CD14-positive monocyte (primary cell): ENCODE results near the gene TLR8. TPM values are rescaled to one million over a fixed set of nuclear protein-coding genes. Genes with fewer than 3 reads are reported as not detected.

ENCODE experiments used
- DNase-seq, 3 donors: peaks; one replicate each; pipeline ENCODE4 v3.0.0-alpha.2; 2011 to 2022
- H2AFZ ChIP-seq: 2 replicates; pipeline ENCODE4 v1.6.0; 2012; ENCODE audit warnings: mild to moderate bottlenecking, low read depth, low read length, inconsistent platforms; ENCODE audit not compliant: insufficient read depth, poor library complexity, severe bottlenecking
- H3K27ac ChIP-seq, 2 donors: 1 replicate in 1 of 2; 2 replicates in 1 of 2; pipeline ENCODE4 v1.5.1; 2012 to 2013; ENCODE audit warnings: low read length in 2 of 2, control low read depth in 1 of 2, inconsistent platforms in 1 of 2, low read depth in 1 of 2, mild to moderate bottlenecking in 1 of 2
- H3K27me3 ChIP-seq, 2 donors: one replicate each; pipeline versions ENCODE4 v1.6.0 to v1.6.1; 2011 to 2013; ENCODE audit warnings: low read length in 2 of 2; ENCODE audit not compliant: control insufficient read depth in 2 of 2, insufficient read depth in 2 of 2
- H3K36me3 ChIP-seq, 2 donors: replicated peaks in 1 of 2; 1 replicate in 1 of 2; 2 replicates in 1 of 2; pipeline versions ENCODE4 v1.5.1 to v1.6.1; 2012 to 2013; ENCODE audit warnings: low read length in 2 of 2, control low read depth in 1 of 2, inconsistent platforms in 1 of 2, mild to moderate bottlenecking in 1 of 2; ENCODE audit not compliant: insufficient read depth in 2 of 2, control insufficient read depth in 1 of 2
- H3K4me1 ChIP-seq, 2 donors: 1 replicate in 1 of 2; 2 replicates in 1 of 2; pipeline versions ENCODE4 v1.5.1 to v1.6.1; 2012 to 2013; ENCODE audit warnings: low read length in 2 of 2, control low read depth in 1 of 2, inconsistent platforms in 1 of 2, mild to moderate bottlenecking in 1 of 2, moderate library complexity in 1 of 2; ENCODE audit not compliant: insufficient read depth in 2 of 2, control insufficient read depth in 1 of 2
- H3K4me2 ChIP-seq: replicated peaks from 2 replicates; pipeline ENCODE3; 2012; ENCODE audit warnings: low read length, moderate library complexity, mild to moderate bottlenecking; ENCODE audit not compliant: poor library complexity, severe bottlenecking; ENCODE audit errors: extremely low read depth
- H3K4me3 ChIP-seq, 3 experiments: fragments of 200-600 bp in 1 of 3; sonication (generic) in 1 of 3; replicated peaks in 1 of 3; 1 replicate in 2 of 3; 2 replicates in 1 of 3; pipeline ENCODE4 v1.5.1; 2011 to 2013; ENCODE audit warnings: low read length in 3 of 3, mild to moderate bottlenecking in 3 of 3, control low read depth in 2 of 3, low read depth in 2 of 3, inconsistent platforms in 1 of 3, moderate library complexity in 1 of 3
- H3K79me2 ChIP-seq: 2 replicates; pipeline ENCODE4 v1.6.0; 2012; ENCODE audit warnings: mild to moderate bottlenecking, control low read depth, inconsistent platforms, low read length, moderate library complexity; ENCODE audit not compliant: insufficient read depth
- H3K9ac ChIP-seq: 2 replicates; pipeline ENCODE4 v1.6.0; 2017; ENCODE audit warnings: low read length, mild to moderate bottlenecking; ENCODE audit not compliant: insufficient read depth, poor library complexity, severe bottlenecking
- H3K9me3 ChIP-seq, 2 donors: replicated peaks in 1 of 2; 1 replicate in 1 of 2; 2 replicates in 1 of 2; pipeline versions ENCODE4 v1.5.1 to v1.6.1; 2012 to 2013; ENCODE audit warnings: low read length in 2 of 2, control low read depth in 1 of 2; ENCODE audit not compliant: control insufficient read depth in 1 of 2, insufficient read depth in 1 of 2
- H4K20me1 ChIP-seq: 2 replicates; pipeline ENCODE4 v1.6.0; 2012; ENCODE audit warnings: mild to moderate bottlenecking, low read length, control low read depth, moderate library complexity; ENCODE audit not compliant: insufficient read depth
- H3K27ac Mint-ChIP-seq, 7 donors: one replicate each; pipeline ENCODE4 v1.8.0; 2020; ENCODE audit warnings: mild to moderate bottlenecking in 7 of 7, mixed read lengths in 7 of 7, moderate library complexity in 6 of 7, inconsistent platforms in 2 of 7
- H3K27me3 Mint-ChIP-seq, 3 donors: one replicate each; pipeline ENCODE4 v1.8.0; 2021 to 2022; ENCODE audit warnings: low read depth in 3 of 3, mild to moderate bottlenecking in 3 of 3, mixed read lengths in 3 of 3, moderate library complexity in 3 of 3, inconsistent platforms in 1 of 3
- H3K36me3 Mint-ChIP-seq, 2 donors: one replicate each; pipeline ENCODE4 v1.8.0; 2020; ENCODE audit warnings: mixed read lengths in 2 of 2, inconsistent platforms in 1 of 2, mild to moderate bottlenecking in 1 of 2
- H3K4me1 Mint-ChIP-seq: one replicate; pipeline ENCODE4 v1.8.0; 2020; ENCODE audit warnings: mild to moderate bottlenecking, mixed read lengths
- H3K4me3 Mint-ChIP-seq, 2 donors: one replicate each; pipeline ENCODE4 v1.8.0; 2020; ENCODE audit warnings: mild to moderate bottlenecking in 2 of 2, mixed read lengths in 2 of 2, moderate library complexity in 1 of 2
- H3K9me3 Mint-ChIP-seq, 7 donors: one replicate each; pipeline ENCODE4 v1.8.0; 2020 to 2022; ENCODE audit warnings: mixed read lengths in 7 of 7, mild to moderate bottlenecking in 6 of 7, moderate library complexity in 6 of 7, inconsistent platforms in 2 of 7
- CTCF ChIP-seq: fragments of 200-600 bp; IDR thresholded peaks from one replicate; pipeline ENCODE4 v1.8.0; 2022; ENCODE audit warnings: antibody characterized with exemption, mild to moderate bottlenecking
- WGBS: methylation state at CpG from one replicate; pipeline ENCODE4 v1.1.5; 2013; ENCODE audit warnings: missing lambda C conversion rate; ENCODE audit not compliant: insufficient coverage; 5-methylcytosine and 5-hydroxymethylcytosine counted together
- intact Hi-C, 2 donors: fragments of 100-400 bp; cut with micrococcal nuclease; formaldehyde crosslinking; loops; one replicate each; pipeline versions ENCODE4 v1.15.0 to v1.15.1; 2023
- polyA plus RNA-seq, 3 donors: library from polyadenylated mRNA; depleted of rRNA in 1 of 3; unstranded in 2 of 3; stranded (reverse) in 1 of 3; fragments of 300-500 nt in 2 of 3; fragments of >200 nt in 1 of 3; fragmentation: Illumina TruSeq in 2 of 3; gene quantifications; 1 replicate in 2 of 3; 2 replicates in 1 of 3; pipeline ENCODE4 v1.2.3, GENCODE V29; 2012 to 2021

The TLR8 gene
- polyA plus RNA-seq, 3 donors, result 23.1 to 61.9 (median 48.5) TPM

GRCh38 chrX:12956704-12957534, 50.5 kb downstream of the TLR8 start:
- Histone ChIP-seq H3K9me3 (no peaks in the 10 kb centered on the region), H3K27me3 (peaks cover 0 to 4% of the 10 kb centered on the region in 2 donors), H3K4me2 (peak overlapping the region; percentile 76), H3K4me1 (peaks cover 85 to 94% of the 10 kb centered on the region in 2 donors), H3K79me2 (peaks cover 29% of the 10 kb centered on the region), H3K4me3 (peak overlapping the region; percentile 26 to 71 (median 41)), H3K9ac (peak overlapping the region; percentile 76), H3K27ac (peak overlapping the region; percentile 95 to 98), H3K36me3 (no peaks in the 10 kb centered on the region), H2AFZ (peak overlapping the region; percentile 26), H4K20me1 (no peaks in the 10 kb centered on the region)
- no peak for TF ChIP-seq CTCF
- no peaks in the 10 kb centered on the region for H3K36me3 Mint-ChIP-seq
- H3K4me1 Mint-ChIP-seq, result peaks cover 64% of the 10 kb centered on the region
- peaks cover 0 to 21% (median 6%) of the 10 kb centered on the region in 7 donors for H3K9me3 Mint-ChIP-seq
- peaks cover 0 to 18% (median 0%) of the 10 kb centered on the region in 3 donors for H3K27me3 Mint-ChIP-seq
- H3K4me3 Mint-ChIP-seq, result peak overlapping the region; percentile 77 to 85
- DNase-seq, result peak; percentile 70 to 77 (median 76)
- intact Hi-C loops, result loop anchor here (10.0 kb wide), 2 partner anchors 48 to 538 kb away; no protein-coding TSS in a partner anchor
- H3K27ac Mint-ChIP-seq, result peak overlapping the region; percentile 98 to 99 (median 99)
- no CpG with 5 or more reads among the region's 8 CpGs for WGBS

GRCh38 chrX:12958059-12958458, 51.6 kb downstream of the TLR8 start:
- Mint-ChIP-seq H3K9me3 (peaks cover 0 to 28% (median 6%) of the 10 kb centered on the region in 7 donors), H3K4me3 (peak overlapping the region; percentile 49 to 60), H3K4me1 (peaks cover 62% of the 10 kb centered on the region), H3K27me3 (peaks cover 0 to 26% (median 0%) of the 10 kb centered on the region in 3 donors), H3K36me3 (no peaks in the 10 kb centered on the region), H3K27ac (peak overlapping the region; percentile 88 to 99 (median 93))
- Histone ChIP-seq H2AFZ (no peak overlapping the region), H3K4me1 (peaks cover 80 to 90% of the 10 kb centered on the region in 2 donors), H3K27me3 (peaks cover 0 to 4% of the 10 kb centered on the region in 2 donors), H3K36me3 (no peaks in the 10 kb centered on the region), H3K27ac (peak overlapping the region in 1 of 2 donors; percentile 98), H3K79me2 (peaks cover 25% of the 10 kb centered on the region), H3K4me3 (peak overlapping the region in 1 of 3 experiments; percentile 71), H3K9me3 (no peaks in the 10 kb centered on the region), H3K4me2 (peak overlapping the region; percentile 76), H3K9ac (no peak overlapping the region), H4K20me1 (no peaks in the 10 kb centered on the region)
- TF ChIP-seq CTCF, result no peak
- intact Hi-C loops, result loop anchor here (10.0 kb wide), 2 partner anchors 47 to 537 kb away; no protein-coding TSS in a partner anchor
- WGBS, result no CpG with 5 or more reads among the region's 5 CpGs
- no peak for DNase-seq
